SU-DHL-6 (cell line): ENCODE results near the gene WNT11.

Experiments
- H2AFZ ChIP-seq: fragments of 200-600 bp; sonication (generic); 2 replicates; pipeline ENCODE4 v1.6.1; 2014; ENCODE audit warnings: low read depth, mild to moderate bottlenecking, moderate library complexity, mixed read lengths, antibody characterized with exemption, low read length; ENCODE audit not compliant: severe bottlenecking
- H3F3A ChIP-seq: fragments of 200-600 bp; shearing (Covaris generic); 2 replicates; pipeline ENCODE4 v1.6.0; 2016; ENCODE audit warnings: antibody characterized with exemption, mild to moderate bottlenecking; ENCODE audit not compliant: insufficient read depth
- H3K27ac ChIP-seq: fragments of 200-600 bp; sonication (generic); 2 replicates; pipeline ENCODE4 v1.5.1; 2016; ENCODE audit warnings: low read depth, mild to moderate bottlenecking, low read length, moderate library complexity, mixed read lengths
- H3K27me3 ChIP-seq: fragments of 200-600 bp; sonication (generic), shearing (Covaris generic); 2 replicates; pipeline ENCODE4 v1.6.0; 2014; ENCODE audit warnings: mild to moderate bottlenecking, low read length
- H3K36me3 ChIP-seq: fragments of 200-600 bp; sonication (generic); 2 replicates; pipeline ENCODE4 v1.6.1; 2014; ENCODE audit warnings: mild to moderate bottlenecking, low read length, mixed read lengths
- H3K4me2 ChIP-seq: fragments of 300-600, 200-600 bp; shearing (Covaris generic), sonication (generic); 2 replicates; pipeline ENCODE4 v1.6.0; 2014; ENCODE audit warnings: low read length, low read depth, mild to moderate bottlenecking; ENCODE audit not compliant: poor library complexity, severe bottlenecking
- H3K4me3 ChIP-seq: fragments of 200-600 bp; sonication (generic); 2 replicates; pipeline ENCODE4 v1.5.1; 2014; ENCODE audit warnings: antibody characterized with exemption, low read length, mild to moderate bottlenecking, mixed read lengths; ENCODE audit not compliant: insufficient read depth, poor library complexity, severe bottlenecking
- H3K79me2 ChIP-seq: fragments of 200-600 bp; sonication (generic); 2 replicates; pipeline ENCODE4 v1.6.1; 2014; ENCODE audit warnings: mild to moderate bottlenecking, low read length, moderate library complexity; ENCODE audit not compliant: insufficient read depth
- H3K9ac ChIP-seq: fragments of 200-600 bp; sonication (generic); 2 replicates; pipeline ENCODE4 v1.7.0; 2014; ENCODE audit warnings: mild to moderate bottlenecking, low read length
- H3K9me2 ChIP-seq: fragments of 200-600 bp; sonication (generic); replicated peaks from 2 replicates; pipeline ENCODE4 v1.6.1; 2014; ENCODE audit warnings: low read length; ENCODE audit not compliant: insufficient read depth
- H3K9me3 ChIP-seq: fragments of 200-600 bp; sonication (generic); 2 replicates; pipeline ENCODE4 v1.6.1; 2014; ENCODE audit warnings: low read length, mixed read lengths; ENCODE audit not compliant: insufficient read depth
- H4K20me1 ChIP-seq: fragments of 200-600 bp; sonication (generic); 2 replicates; pipeline ENCODE4 v1.6.1; 2014; ENCODE audit warnings: low read depth, mild to moderate bottlenecking, antibody characterized with exemption, low read length, moderate library complexity, mixed read lengths
- EZH2phosphoT487 ChIP-seq: fragments of 200-600 bp; sonication (generic), shearing (Covaris generic); conservative IDR thresholded peaks from 2 replicates; pipeline ENCODE4 v1.6.1; 2018; ENCODE audit warnings: mild to moderate bottlenecking, antibody characterized with exemption, low read length, moderate library complexity, mixed read lengths
- TF ChIP-seq, protein P1 (sequence below): fragments of 200-600 bp; sonication (generic); IDR thresholded peaks from one replicate; pipeline ENCODE4 v1.5.1; 2017; ENCODE audit warnings: antibody characterized with exemption, mild to moderate bottlenecking, low read length, moderate library complexity; ENCODE audit not compliant: insufficient read depth, poor library complexity, severe bottlenecking

Gene WNT11

GRCh38 chr11:76159983-76160661 is 46.2 kb downstream of the WNT11 start:
- H3K27me3 ChIP-seq: no peaks in the 10 kb centered on the region
- H3F3A ChIP-seq: no peaks in the 10 kb centered on the region
- H3K79me2 ChIP-seq: no peaks in the 10 kb centered on the region
- H3K9ac ChIP-seq: no peak overlapping the region
- H3K4me2 ChIP-seq: no peak overlapping the region
- H3K36me3 ChIP-seq: no peaks in the 10 kb centered on the region
- H2AFZ ChIP-seq: no peak overlapping the region
- no peaks in the 10 kb centered on the region for H3K9me2 ChIP-seq
- H4K20me1 ChIP-seq: no peaks in the 10 kb centered on the region
- H3K27ac ChIP-seq: no peak overlapping the region
- TF ChIP-seq EZH2phosphoT487: no peak
- TF ChIP-seq, protein P1, sequence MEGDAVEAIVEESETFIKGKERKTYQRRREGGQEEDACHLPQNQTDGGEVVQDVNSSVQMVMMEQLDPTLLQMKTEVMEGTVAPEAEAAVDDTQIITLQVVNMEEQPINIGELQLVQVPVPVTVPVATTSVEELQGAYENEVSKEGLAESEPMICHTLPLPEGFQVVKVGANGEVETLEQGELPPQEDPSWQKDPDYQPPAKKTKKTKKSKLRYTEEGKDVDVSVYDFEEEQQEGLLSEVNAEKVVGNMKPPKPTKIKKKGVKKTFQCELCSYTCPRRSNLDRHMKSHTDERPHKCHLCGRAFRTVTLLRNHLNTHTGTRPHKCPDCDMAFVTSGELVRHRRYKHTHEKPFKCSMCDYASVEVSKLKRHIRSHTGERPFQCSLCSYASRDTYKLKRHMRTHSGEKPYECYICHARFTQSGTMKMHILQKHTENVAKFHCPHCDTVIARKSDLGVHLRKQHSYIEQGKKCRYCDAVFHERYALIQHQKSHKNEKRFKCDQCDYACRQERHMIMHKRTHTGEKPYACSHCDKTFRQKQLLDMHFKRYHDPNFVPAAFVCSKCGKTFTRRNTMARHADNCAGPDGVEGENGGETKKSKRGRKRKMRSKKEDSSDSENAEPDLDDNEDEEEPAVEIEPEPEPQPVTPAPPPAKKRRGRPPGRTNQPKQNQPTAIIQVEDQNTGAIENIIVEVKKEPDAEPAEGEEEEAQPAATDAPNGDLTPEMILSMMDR: no peak
- no peaks in the 10 kb centered on the region for H3K9me3 ChIP-seq
- no peak overlapping the region for H3K4me3 ChIP-seq

DNA sequence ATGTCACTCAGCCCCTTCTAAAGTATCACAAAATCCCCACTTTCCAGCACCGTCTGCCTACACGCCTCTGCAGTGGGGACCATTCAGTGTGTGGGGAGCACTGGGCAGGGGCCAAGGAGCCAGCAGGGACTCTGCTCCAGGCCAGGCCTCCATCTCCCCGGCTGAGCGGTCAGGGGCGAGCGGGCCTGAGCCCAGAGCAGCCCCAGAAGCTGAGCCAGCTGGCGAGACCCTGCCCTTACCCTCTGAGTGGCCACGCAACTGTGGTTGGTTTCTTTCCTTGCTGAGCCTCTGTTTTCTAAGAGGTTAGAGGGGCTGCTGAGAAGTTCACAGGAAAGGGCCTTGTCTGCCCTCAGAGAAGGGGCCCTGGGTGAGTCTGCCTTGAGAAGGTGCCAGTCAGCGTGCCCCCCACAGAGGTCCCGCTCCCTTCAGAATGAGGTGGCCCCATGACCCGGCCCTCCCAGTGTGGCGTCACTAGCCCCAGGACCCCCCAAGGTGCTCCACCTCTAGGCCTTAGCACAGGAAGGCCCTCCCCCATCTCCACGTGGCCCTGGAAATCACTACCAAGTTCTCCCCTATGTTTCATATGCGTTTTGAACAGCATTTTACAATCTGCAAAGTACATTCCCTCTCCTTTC is 46.9 kb downstream of the WNT11 start:
- Histone ChIP-seq H3K9me2 (no peaks in the 10 kb centered on the region), H3K4me2 (no peak overlapping the region), H2AFZ (no peak overlapping the region), H3K36me3 (no peaks in the 10 kb centered on the region), H4K20me1 (no peaks in the 10 kb centered on the region), H3K4me3 (no peak overlapping the region), H3K27me3 (no peaks in the 10 kb centered on the region), H3K9ac (no peak overlapping the region), H3K79me2 (no peaks in the 10 kb centered on the region), H3K9me3 (no peaks in the 10 kb centered on the region), H3K27ac (no peak overlapping the region), H3F3A (no peaks in the 10 kb centered on the region)
- TF ChIP-seq EZH2phosphoT487: no peak
- TF ChIP-seq, protein P1: no peak

GRCh38 chr11:76158394-76159302 is 47.7 kb downstream of the WNT11 start:
- Histone ChIP-seq H3K9me2 (no peaks in the 10 kb centered on the region), H3K27ac (no peak overlapping the region), H3K79me2 (no peaks in the 10 kb centered on the region), H3K36me3 (no peaks in the 10 kb centered on the region), H3K27me3 (no peaks in the 10 kb centered on the region), H3K4me2 (no peak overlapping the region), H3K9me3 (no peaks in the 10 kb centered on the region), H3K4me3 (no peak overlapping the region), H3F3A (no peaks in the 10 kb centered on the region), H2AFZ (no peak overlapping the region), H4K20me1 (no peaks in the 10 kb centered on the region), H3K9ac (no peak overlapping the region)
- TF ChIP-seq, protein P1: no peak
- TF ChIP-seq EZH2phosphoT487: no peak
